HG03575 (cell line): ENCODE results near the gene SLC9A9.

ENCODE experiments used
- ATAC-seq: cut with Tn5 transposase; IDR thresholded peaks from one replicate; pipeline ENCODE4 v1.9.1; 2021; ENCODE audit not compliant: unreplicated experiment, insufficient number of reproducible peaks, low FRiP score; ENCODE audit errors: extremely low read depth

SLC9A9 gene

GRCh38 chr3:143277531-143277930 lies 570.7 kb downstream of the SLC9A9 start:
- no peak for ATAC-seq

GRCh38 chr3:143276592-143276991 lies 571.7 kb downstream of the SLC9A9 start:
- peak; percentile 59 for ATAC-seq

- no peak for ATAC-seq
Measured at GRCh38 chr3:143273975-143274690, 574.1 kb downstream of the SLC9A9 start.

GRCh38 chr3:143271136-143271535 lies 577.1 kb downstream of the SLC9A9 start:
- ATAC-seq, result no peak

- no peak for ATAC-seq
Measured at GRCh38 chr3:143269741-143270140, 578.5 kb downstream of the SLC9A9 start.

- ATAC-seq, result no peak
Measured at GRCh38 chr3:143267989-143268388, 580.3 kb downstream of the SLC9A9 start.

- no peak for ATAC-seq
Measured at GRCh38 chr3:143266927-143267326, 581.3 kb downstream of the SLC9A9 start.

GRCh38 chr3:143266511-143266910 lies 581.8 kb downstream of the SLC9A9 start:
- no peak for ATAC-seq

- no peak for ATAC-seq
Measured at GRCh38 chr3:143265501-143266070, 582.7 kb downstream of the SLC9A9 start.

- ATAC-seq, result no peak
Measured at GRCh38 chr3:143263852-143264513, 584.3 kb downstream of the SLC9A9 start.

- ATAC-seq, result no peak
Measured at GRCh38 chr3:143261848-143262247, 586.4 kb downstream of the SLC9A9 start.

- no peak for ATAC-seq
Measured at GRCh38 chr3:143258692-143259091, 589.6 kb downstream of the SLC9A9 start.

GRCh38 chr3:143256416-143256815 lies 591.9 kb downstream of the SLC9A9 start:
- ATAC-seq, result no peak

GRCh38 chr3:143255739-143256138 lies 592.5 kb downstream of the SLC9A9 start:
- no peak for ATAC-seq

GRCh38 chr3:143252931-143253330 lies 595.3 kb downstream of the SLC9A9 start:
- ATAC-seq, result no peak

- ATAC-seq, result no peak
Measured at GRCh38 chr3:143249014-143249413, 599.3 kb downstream of the SLC9A9 start.

GRCh38 chr3:143247073-143247472 lies 601.2 kb downstream of the SLC9A9 start:
- ATAC-seq, result no peak

- no peak for ATAC-seq
Measured at GRCh38 chr3:143245692-143246091, 602.6 kb downstream of the SLC9A9 start.

GRCh38 chr3:143244516-143245063 lies 603.7 kb downstream of the SLC9A9 start:
- no peak for ATAC-seq

GRCh38 chr3:143243686-143244085 lies 604.6 kb downstream of the SLC9A9 start:
- no peak for ATAC-seq
